ENCODE data around the gene APPL2.

Gene APPL2

DNA sequence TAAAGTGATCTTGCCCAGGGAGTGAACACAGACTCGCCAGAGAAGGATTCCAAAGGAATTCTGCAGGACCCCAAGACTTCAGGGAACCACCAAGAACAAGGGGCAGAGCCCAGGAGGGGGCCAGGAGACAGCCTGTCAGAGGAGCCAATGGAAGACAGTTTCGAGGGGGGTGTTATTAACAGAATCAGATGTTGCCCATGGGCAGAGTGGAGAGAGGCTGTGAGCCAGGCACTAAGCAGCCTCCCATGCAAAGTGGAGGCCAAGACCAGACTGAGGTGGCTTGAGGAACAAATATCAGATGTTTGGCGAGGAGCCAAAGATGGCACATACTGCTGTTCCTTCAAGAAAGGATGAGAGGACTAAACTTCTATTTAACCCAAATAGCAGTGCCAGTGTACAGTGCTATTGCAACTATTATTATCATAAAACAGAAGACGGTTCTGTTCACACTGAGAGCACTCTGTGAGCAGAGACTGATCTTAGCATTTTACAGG, 12.6 kb downstream of the APPL2 start:
- DNase-seq (ENCODE audit: low read depth, low spot score): no peak

- DNase-seq (ENCODE audit: low read depth, low spot score): no peak
These were observed 13.1 kb downstream of the APPL2 start for GRCh38 chr12:105222726-105223351.

- DNase-seq (ENCODE audit: low read depth, low spot score): no peak
These were observed 13.7 kb downstream of the APPL2 start for GRCh38 chr12:105222284-105222655.

DNA sequence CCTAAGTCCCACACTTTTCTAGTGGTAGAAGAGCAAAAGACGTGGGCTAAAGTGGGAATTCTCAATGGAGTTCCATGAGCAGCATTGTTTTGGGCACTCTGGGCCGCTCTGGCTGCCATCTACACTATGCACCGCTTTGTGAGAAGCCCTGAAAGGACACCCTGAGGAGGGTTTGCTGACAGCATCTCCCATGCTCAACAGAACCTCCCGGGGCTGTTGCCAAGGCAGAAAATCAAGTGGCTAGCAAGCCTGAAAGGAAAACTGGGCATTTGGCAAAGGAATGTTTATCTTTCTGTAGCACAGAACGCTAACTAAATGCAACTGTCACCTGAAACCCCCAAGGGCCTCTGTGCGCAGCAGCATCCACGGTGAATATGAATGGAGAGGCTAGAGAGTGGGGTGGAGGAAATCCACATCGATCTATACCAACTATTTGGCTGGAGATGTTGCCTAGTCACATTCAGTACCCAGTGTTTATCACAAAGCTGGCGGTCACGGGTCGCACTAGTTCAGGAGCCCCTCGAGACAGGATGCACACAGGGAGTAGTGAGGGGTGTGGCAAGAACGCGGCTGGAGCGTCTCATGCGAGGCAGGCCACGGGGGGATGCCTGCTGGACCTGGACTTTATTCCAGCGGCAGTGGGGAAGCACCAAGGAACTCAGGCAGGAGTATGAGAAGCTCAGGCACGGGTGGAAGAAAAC, 14.2 kb downstream of the APPL2 start:
- peak; percentile 25 for DNase-seq (ENCODE audit: low read depth, low spot score)

DNA sequence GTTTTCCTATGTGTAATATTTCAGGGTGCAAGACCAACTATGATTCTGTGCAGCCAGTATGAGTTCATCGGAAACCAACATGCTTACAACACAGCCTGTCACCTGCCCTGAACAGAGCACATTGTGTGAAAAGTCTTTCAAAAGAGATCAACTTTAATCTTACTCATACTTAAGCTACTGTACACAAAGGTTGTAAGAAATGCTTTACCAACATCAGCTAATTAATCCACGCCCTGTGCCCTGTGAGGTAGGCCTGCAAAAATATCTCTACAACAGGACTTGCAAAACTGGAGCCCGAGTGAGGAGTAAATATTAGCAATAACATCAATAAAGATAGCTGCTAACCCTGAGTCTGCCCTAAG, 15.1 kb downstream of the APPL2 start:
- DNase-seq (ENCODE audit: low read depth, low spot score): no peak

GRCh38 chr12:105220150-105220928, 15.6 kb downstream of the APPL2 start:
- no peak for DNase-seq (ENCODE audit: low read depth, low spot score)

- DNase-seq (ENCODE audit: low read depth, low spot score): no peak
These were observed 16.5 kb downstream of the APPL2 start for GRCh38 chr12:105219261-105220028.

GRCh38 chr12:105218434-105218833, 17.5 kb downstream of the APPL2 start:
- no peak for DNase-seq (ENCODE audit: low read depth, low spot score)

DNA sequence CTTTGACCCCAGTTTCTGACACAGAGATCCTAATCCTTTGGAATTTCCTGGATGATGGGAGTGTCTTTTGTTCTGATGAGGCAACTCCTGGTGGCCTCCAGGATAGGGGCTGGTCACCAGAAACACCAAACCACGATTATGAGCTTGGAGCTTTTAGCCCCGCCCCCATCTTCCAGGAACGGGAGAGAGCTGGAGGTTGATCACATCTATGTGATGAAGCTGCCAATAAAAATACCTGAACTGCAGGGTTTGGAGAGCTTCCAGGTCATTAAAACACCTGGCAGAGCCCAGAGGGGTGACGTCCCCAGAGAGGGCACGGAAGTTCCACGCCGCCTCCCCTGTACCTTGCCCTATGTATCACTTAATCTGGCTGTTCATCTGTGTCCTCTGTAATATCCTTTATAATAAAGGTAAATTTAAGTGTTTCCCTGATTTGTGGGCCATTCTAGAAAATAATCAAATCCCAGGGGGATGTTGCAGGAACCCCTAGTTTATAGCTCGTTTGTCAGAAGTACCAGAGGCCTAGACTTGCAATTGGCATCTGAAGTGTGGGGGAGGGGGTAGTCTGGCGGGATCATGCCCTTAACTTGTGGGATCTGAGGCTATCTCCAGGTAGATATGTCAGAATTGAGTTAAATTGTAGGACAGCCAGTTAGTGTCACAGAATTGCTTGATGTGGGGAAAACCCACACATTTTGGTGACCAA, 21.2 kb downstream of the APPL2 start:
- peak; percentile 16 for DNase-seq (ENCODE audit: low read depth, low spot score)

GRCh38 chr12:105214148-105214547, 21.8 kb downstream of the APPL2 start:
- DNase-seq (ENCODE audit: low read depth, low spot score): peak; percentile 18

- DNase-seq (ENCODE audit: low read depth, low spot score): peak; percentile 77
These were observed 23.5 kb downstream of the APPL2 start for GRCh38 chr12:105212438-105212837.

- DNase-seq (ENCODE audit: low read depth, low spot score): no peak
These were observed 26.9 kb downstream of the APPL2 start for GRCh38 chr12:105209091-105209490.

DNA sequence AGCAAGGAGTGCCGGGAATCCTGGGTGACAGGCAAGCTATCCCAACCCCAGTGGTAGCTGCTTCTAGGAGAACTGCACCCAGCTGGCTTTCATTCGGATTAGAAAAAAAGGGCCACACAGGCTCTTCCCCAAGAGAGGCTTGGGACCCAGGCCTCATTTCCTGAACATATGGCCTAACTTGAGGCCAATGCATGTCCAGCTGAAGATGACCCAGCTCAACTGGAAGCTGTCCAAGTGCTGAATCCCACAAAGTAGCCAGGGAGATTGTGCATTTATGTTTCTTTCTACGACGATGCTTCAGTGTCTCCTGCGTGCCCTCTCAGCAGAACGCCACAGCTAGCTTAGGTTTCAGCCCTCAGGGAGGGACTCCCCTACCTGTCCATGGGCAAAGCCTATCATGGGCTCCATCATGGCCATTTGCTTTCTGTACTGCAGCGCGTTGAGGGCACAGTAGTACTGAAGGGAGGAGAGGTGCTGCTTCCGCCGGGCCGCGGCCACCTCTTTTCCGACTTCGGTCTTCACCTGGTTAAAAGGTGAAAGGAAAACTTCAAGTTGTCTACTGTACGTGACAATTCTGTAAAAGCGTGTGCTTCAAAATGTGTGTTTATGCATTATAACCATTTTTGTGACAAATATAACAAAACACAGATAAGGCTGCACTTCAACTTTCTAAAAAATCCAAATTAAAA, 29.1 kb downstream of the APPL2 start:
- DNase-seq (ENCODE audit: low read depth, low spot score): no peak

DNA sequence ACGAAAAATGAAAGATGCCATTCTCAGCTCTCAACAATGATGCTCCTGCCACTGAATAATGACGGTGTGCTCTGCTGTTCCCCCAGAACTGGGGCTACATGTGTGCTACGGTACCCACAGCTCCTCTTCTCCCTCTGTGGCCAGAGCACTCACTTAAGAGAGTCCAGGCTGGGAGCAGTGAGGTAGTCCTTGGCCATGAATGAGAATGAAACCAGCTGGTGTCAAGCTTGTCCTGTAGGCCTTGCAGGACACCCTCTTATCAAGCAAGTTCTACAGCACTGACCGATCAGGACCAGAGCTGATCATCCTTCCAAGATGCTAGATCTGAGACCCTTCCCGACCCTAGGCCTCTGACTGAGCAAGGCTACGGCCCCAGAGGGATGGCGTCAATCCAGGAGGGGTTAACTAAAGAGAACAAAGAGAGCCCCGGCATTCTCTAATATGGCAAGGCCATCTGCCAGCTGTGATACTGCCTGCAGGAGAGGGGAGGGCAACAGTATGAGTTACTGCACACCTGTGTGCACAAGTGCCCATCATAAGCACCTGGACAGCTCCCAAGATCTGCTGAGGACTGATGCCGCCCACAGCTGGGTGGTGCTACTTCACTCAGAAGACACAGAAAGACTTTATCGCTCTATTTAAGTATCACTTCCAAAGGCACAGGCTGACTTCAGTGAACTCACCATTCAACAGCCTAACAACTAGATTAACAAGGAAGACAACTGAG, 30.5 kb downstream of the APPL2 start:
- no peak for DNase-seq (ENCODE audit: low read depth, low spot score)

DNA sequence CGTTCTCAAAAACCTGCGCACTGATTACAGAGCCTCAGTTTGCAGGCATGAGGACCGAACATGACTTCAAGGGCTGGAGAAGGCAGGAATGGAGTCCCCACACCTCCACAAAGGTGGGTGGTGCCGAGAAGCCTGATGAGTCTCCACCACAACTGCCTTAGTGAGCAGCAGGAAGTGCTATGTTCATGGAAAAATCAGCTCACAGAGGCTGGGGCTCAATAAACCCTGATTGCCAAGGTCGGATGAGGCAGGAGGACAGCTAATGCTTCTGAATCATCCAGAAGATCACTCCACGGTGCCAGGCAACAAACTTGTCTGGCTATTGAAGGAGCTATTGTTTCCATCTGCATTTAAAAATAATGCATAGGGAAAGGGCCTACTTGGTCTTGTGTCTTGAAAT, 31.1 kb downstream of the APPL2 start:
- DNase-seq (ENCODE audit: low read depth, low spot score): peak; percentile 36

DNA sequence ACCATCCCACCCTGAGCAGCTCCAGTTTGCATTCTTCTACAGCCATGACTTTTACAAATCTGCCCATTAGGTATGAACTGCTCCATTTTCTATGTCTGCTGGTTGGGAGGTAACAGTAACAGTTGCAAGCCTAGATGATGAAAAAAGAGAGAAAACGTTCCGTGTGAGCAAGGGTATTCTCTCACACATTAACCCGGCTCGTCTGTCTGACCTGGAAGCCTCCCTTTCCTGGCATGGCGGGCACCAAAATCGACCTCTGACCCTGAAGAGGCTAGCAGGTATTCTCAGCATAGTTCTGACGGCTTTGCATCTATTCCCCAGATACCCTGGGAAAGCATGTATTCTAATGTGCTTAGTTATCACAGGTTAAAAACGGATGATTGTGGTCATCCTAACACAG, 31.8 kb downstream of the APPL2 start:
- DNase-seq (ENCODE audit: low read depth, low spot score): no peak

DNA sequence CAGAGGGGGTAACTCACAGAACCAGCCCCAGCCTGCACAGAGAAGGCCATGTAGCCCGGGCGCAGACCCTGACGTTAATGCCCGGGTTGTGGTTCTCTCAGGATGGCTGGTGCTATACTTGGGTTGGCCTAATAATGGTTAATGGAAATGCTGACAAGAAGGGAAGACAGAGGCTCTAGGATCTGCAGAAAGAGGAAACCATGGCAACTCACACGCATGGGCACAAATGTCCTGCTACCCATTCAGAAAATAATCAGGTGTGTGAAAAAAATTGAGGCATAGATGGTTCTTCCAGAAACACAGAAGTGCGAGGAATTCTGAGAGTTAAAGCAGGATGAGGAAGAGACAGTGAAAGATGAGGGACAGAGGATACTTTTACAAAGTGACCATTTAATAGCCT, 33.8 kb downstream of the APPL2 start:
- DNase-seq (ENCODE audit: low read depth, low spot score): no peak

DNA sequence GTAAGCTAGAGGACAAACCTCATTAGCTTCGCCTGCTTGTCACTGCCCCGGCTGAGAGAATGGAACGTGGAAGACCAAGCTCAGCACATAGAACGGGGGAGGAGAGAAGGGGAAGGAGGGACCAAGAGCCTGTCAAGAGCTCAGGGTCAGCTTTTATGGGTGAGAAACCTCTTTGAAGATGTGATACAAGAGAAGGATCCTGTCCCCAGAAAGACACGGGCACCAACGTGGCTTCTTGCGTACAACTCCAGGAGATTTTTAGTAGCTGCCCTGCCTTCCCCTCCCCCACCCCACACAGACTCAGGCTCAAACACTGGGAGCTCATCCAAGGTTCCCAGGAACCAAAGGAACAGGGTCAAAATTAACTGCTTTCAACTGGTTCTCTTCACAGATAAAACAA, 34.7 kb downstream of the APPL2 start:
- no peak for DNase-seq (ENCODE audit: low read depth, low spot score)

DNA sequence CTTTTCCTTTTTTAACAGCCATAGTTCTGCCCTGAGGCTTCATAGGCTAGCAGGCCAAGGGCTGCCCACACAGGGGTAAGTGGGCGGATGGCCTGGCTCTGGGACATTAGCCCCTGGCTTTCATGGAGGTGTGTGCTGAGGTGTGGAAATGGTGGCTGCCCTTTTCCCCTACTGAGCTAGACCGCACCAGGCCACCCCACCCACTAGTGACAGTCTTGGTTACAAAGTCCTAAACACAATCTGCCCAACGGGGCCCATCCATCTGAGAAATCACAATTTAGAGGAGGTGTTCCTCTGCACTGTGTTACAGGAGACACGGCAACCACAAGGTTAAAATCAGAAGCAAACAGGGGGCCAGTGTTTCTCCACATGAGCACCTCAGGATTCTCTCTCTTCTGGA, 35.6 kb downstream of the APPL2 start:
- no peak for DNase-seq (ENCODE audit: low read depth, low spot score)

GRCh38 chr12:105198961-105199360, 37.0 kb downstream of the APPL2 start:
- no peak for DNase-seq (ENCODE audit: low read depth, low spot score)

All from astrocyte of the hippocampus (primary cell).